ENCODE results near the gene STMN3.
"Not testable (repeated sequence)": the region's sequence is repeated elsewhere in the genome, so short reads cannot be mapped to it uniquely, and the experiment has no call there.

The STMN3 gene

DNA sequence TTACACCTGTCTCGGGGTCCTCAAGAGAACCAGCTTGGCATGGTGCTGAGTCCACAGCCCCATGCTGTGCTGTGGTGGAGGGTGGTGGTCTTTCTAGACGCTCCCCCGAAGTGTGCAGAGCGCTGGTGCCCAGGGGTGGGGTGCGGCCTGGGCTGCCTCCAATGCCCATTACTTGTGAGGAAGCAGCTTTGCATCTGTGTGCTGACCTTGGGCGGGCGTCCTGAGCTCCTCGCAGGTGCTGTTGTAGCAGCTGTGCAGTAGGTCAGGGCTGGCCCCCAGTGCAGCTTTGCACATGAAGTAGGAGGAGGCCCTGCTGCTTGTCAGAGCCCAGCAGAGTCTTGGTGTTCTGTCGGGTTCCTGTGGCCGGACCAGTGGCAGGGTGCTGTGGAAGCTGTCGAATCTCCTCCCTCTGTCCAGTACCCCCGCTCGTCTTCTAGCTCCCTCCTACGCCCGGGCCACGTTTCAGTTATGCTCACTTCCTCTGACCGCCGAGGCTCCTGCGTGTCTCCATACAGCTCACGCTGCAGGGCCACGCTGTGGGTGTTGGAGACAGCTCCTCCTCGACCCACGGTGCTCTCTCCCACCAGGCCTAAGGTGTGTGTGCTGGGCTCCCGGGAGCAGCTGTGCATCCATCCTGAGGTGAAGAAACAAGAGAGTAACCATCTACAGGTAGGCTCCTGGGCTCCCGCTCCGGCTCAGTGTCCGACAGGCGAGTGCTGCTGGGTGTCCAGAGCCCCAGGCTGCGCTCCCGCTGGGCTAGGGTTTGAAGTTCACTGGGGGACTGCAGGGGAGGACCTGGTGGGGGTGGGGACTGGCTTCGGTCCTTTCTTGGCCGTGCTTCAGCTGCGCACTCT, 9.0 kb upstream of the STMN3 start:
- CTCF ChIA-PET: interaction anchor here (0.5 to 1.2 kb wide), 3 partner anchors 20 to 178 kb away, joined by 3 read pairs; no protein-coding TSS in a partner anchor
- TF ChIP-seq, protein P1, sequence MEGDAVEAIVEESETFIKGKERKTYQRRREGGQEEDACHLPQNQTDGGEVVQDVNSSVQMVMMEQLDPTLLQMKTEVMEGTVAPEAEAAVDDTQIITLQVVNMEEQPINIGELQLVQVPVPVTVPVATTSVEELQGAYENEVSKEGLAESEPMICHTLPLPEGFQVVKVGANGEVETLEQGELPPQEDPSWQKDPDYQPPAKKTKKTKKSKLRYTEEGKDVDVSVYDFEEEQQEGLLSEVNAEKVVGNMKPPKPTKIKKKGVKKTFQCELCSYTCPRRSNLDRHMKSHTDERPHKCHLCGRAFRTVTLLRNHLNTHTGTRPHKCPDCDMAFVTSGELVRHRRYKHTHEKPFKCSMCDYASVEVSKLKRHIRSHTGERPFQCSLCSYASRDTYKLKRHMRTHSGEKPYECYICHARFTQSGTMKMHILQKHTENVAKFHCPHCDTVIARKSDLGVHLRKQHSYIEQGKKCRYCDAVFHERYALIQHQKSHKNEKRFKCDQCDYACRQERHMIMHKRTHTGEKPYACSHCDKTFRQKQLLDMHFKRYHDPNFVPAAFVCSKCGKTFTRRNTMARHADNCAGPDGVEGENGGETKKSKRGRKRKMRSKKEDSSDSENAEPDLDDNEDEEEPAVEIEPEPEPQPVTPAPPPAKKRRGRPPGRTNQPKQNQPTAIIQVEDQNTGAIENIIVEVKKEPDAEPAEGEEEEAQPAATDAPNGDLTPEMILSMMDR (IDR thresholded peaks at IDR 0.05; ENCODE audit: control extremely low read depth, extremely low read depth, low read depth, missing control alignments): no peak
- DNase-seq (ENCODE audit: extremely low spot score): no peak
- POLR2A ChIA-PET: no interaction called here

DNA sequence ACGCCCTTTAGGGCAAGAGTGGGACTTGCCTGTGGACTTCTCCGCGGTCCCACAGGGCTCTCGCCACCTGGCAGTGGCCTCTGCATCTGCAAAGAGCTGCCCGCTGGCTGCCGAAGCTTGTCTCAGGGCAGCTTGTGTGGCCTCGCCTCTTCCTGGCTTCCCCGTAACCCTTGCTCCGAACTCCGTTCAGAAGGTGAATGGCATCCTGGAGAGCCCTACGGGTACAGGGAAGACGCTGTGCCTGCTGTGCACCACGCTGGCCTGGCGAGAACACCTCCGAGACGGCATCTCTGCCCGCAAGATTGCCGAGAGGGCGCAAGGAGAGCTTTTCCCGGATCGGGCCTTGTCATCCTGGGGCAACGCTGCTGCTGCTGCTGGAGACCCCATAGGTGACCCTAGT, 7.9 kb upstream of the STMN3 start:
- POLR2A ChIA-PET: interaction anchor here (0.6 kb wide), 1 partner anchor 87 kb away, joined by 3 read pairs; the partner anchor contains the start of gene HELZ2
- CTCF ChIA-PET: interaction anchor here (0.9 kb wide), 1 partner anchor 47 kb away, joined by 3 read pairs; the partner anchor contains the start of genes ARFRP1 and ZGPAT
- DNase-seq (ENCODE audit: extremely low spot score): no peak
- TF ChIP-seq, protein P1 (IDR thresholded peaks at IDR 0.05; ENCODE audit: control extremely low read depth, extremely low read depth, low read depth, missing control alignments): no peak

DNA sequence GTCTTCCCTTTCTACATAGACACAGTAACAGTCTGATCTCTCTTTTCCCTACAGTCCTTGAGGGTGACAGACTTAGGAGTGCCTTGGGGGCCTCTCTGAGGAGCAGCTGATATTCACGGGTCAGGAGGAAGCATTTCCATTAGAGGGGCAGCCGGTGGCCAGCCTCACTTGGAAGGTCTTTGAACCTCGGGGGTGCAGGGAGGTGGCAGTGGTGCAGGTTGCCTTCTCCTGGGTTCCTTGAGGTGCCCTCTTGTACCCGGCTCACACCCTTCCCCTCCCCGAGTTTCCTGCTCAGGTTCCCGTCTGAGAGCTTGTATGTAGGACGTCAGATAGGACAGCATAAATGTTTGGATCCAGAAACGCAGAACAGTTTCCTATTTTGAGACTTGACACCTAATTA, 7.4 kb upstream of the STMN3 start:
- CTCF ChIA-PET: interaction anchor here (0.9 to 3.4 kb wide), 2 partner anchors 19 to 47 kb away, joined by 3 to 11 read pairs; partner anchors contain the start of genes ARFRP1 and ZGPAT
- TF ChIP-seq, protein P1 (IDR thresholded peaks at IDR 0.05; ENCODE audit: control extremely low read depth, extremely low read depth, low read depth, missing control alignments): no peak
- DNase-seq (ENCODE audit: extremely low spot score): no peak
- POLR2A ChIA-PET: no interaction called here

DNA sequence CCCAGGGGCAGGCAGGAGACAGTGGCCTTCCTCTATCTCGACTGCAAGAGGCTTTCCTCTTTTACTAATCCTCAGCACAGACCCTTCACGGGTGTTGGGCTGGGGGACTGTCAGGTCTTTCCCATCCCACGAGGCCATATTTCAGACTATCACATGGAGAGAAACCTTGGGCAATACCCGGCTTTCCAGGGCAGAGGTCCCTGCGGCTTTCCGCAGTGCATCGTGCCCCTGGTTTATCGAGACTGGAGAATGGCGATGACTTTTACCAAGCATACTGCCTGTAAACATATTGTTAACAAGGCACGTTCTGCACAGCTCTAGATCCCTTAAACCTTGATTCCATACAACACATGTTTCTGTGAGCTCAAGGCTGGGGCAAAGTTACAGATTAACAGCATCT, 7.0 kb upstream of the STMN3 start:
- DNase-seq (ENCODE audit: extremely low spot score); POLR2A ChIA-PET: not testable (repeated sequence)
- CTCF ChIA-PET: interaction anchor here (3.4 kb wide), 1 partner anchor 18 kb away, joined by 11 read pairs; no protein-coding TSS in a partner anchor

DNA sequence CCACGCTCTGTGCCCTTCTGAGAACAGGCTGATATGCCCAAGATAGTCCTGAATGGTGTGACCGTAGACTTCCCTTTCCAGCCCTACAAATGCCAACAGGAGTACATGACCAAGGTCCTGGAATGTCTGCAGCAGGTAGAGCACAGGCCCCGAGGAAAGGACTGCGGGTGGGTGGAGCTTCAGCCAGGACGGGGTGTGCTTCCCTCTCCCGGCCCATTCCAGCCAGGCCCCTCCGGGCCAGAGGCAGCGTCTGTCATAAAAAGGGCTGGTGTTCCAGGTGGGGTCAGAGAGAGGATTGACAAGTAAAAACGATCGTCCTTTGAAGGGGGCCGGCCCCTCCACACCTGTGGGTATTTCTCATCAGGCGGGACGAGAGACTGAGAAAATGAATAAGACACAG, 6.1 kb upstream of the STMN3 start:
- ChIA-PET CTCF (interaction anchor here (1.0 to 3.4 kb wide), 2 partner anchors 18 to 121 kb away, joined by 3 to 11 read pairs; no protein-coding TSS in a partner anchor), POLR2A (no interaction called here)
- TF ChIP-seq, protein P1 (IDR thresholded peaks at IDR 0.05; ENCODE audit: control extremely low read depth, extremely low read depth, low read depth, missing control alignments): no peak
- DNase-seq (ENCODE audit: extremely low spot score): no peak

DNA sequence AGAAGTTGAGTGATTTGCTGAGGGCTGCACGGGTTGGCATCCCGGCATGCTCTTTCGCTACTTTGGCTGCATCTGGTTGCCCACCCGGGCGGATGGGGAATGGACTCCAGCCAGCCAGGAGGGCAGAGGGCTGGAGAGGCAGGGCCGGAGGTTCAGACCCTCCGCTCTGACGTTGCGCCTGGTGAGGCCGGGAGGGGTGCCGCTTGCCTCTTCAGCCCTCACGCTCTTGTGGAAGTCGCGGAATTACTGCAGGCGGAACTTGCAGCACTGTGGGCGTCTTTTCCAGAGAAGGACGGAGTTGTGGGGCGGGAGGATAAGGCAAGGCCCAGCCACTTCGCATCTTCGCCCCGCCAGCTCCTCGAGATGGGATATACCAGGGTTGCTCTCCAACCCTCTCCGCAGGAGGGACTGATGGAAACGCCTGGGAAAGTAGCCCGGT, 5.5 kb upstream of the STMN3 start:
- POLR2A ChIA-PET: interaction anchor here (1.2 kb wide), 1 partner anchor 17 kb away, joined by 4 read pairs; no protein-coding TSS in a partner anchor
- DNase-seq (ENCODE audit: extremely low spot score): no peak
- TF ChIP-seq, protein P1 (IDR thresholded peaks at IDR 0.05; ENCODE audit: control extremely low read depth, extremely low read depth, low read depth, missing control alignments): no peak
- CTCF ChIA-PET: interaction anchor here (1.0 to 3.4 kb wide), 4 partner anchors 9 to 205 kb away, joined by 3 to 11 read pairs (median 3); no protein-coding TSS in a partner anchor

All from GM10248 (cell line).